SK-N-MC (cell line): ENCODE measurements around the gene ZNF358.
"Not testable (repeated sequence)": the region's sequence is repeated elsewhere in the genome, so short reads cannot be mapped to it uniquely, and the experiment has no call there.

Source experiments
- DNase-seq: peaks from one replicate; pipeline ENCODE4 v3.0.0-alpha.2; 2011; ENCODE audit warnings: low read depth, low spot score
- H3K27ac ChIP-seq: fragments of 200-600 bp; sonication (generic); 2 replicates; pipeline ENCODE4 v1.5.1; 2016; ENCODE audit warnings: mixed run types
- H3K36me3 ChIP-seq: fragments of 200-600 bp; sonication (generic); 2 replicates; pipeline ENCODE4 v1.6.1; 2017; ENCODE audit warnings: antibody characterized with exemption, low read length, mixed read lengths; ENCODE audit not compliant: insufficient read depth
- H3K4me3 ChIP-seq: fragments of 200-600 bp; sonication (generic); 2 replicates; pipeline ENCODE4 v1.5.1; 2016
- H3K9ac ChIP-seq: fragments of 200-600 bp; sonication (generic); 2 replicates; pipeline ENCODE4 v1.8.0; 2017; ENCODE audit warnings: mixed run types, mixed read lengths; ENCODE audit not compliant: insufficient read length
- H3K9me3 ChIP-seq: fragments of 200-600 bp; sonication (generic); 2 replicates; pipeline ENCODE4 v1.6.1; 2017; ENCODE audit warnings: low read depth, mild to moderate bottlenecking, antibody characterized with exemption, low read length, moderate library complexity, mixed read lengths
- EZH2 ChIP-seq: fragments of 200-600 bp; sonication (generic); IDR thresholded peaks from one replicate; pipeline ENCODE4 v1.6.1; 2017; ENCODE audit warnings: antibody characterized with exemption
- FOXP2 ChIP-seq: optimal IDR thresholded peaks from 2 replicates; pipeline ENCODE3; 2011; ENCODE audit warnings: mild to moderate bottlenecking, moderate library complexity; ENCODE audit not compliant: insufficient read depth; ENCODE audit errors: extremely low read length, control extremely low read depth
- POLR2AphosphoS5 ChIP-seq: IDR thresholded peaks from 2 replicates; pipeline ENCODE4 v1.6.1; 2012; ENCODE audit warnings: mild to moderate bottlenecking, low read depth, low read length, borderline replicate concordance

Gene ZNF358

GRCh38 chr19:7535047-7535997 is 19.4 kb downstream of the ZNF358 start, which contains the start of gene PNPLA6:
TSS of gene PNPLA6 (plus strand) at chr19:7535717. CDS start at chr19:7535789, 72 bp downstream.
- no peak for TF ChIP-seq EZH2
- peak; percentile 70 for TF ChIP-seq POLR2AphosphoS5
- no peak for TF ChIP-seq FOXP2
- H3K27ac ChIP-seq = no peak within 1 kb of the TSS
- peak within 1 kb of the TSS; percentile 82 for H3K4me3 ChIP-seq
- no peaks in the 10 kb centered on the region for H3K36me3 ChIP-seq
- H3K9ac ChIP-seq = peak within 1 kb of the TSS; percentile 51
- DNase-seq = peak; percentile 56
- no peaks in the 10 kb centered on the region for H3K9me3 ChIP-seq

GRCh38 chr19:7535998-7536695 is 20.2 kb downstream of the ZNF358 start:
- peak overlapping the region; percentile 51 for H3K9ac ChIP-seq

DNA sequence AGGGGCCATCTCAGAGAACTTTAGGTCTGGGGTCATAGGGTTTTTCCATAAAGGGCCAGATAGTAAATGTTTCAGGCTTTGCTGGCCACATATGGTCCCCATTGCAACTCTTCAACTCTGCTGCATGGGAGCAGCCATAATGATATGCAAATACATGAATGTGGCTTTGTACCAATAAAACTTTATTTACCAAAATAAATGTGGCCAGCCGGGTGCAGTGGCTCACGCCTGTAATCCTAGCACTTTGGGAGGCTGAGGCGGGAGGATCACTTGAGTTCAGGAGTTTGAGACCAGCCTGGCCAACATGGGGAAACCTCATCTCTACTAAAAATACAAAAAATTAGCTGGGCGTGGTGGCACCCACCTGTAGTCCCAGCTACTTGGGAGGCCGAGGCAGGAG is 23.1 kb downstream of the ZNF358 start:
- H3K9ac ChIP-seq, H3K4me3 ChIP-seq, H3K9me3 ChIP-seq, H3K36me3 ChIP-seq, DNase-seq, H3K27ac ChIP-seq: not testable (repeated sequence)

More at GRCh38 chr19:7535998-7536695, 20.2 kb downstream of the ZNF358 start:
- TF ChIP-seq POLR2AphosphoS5 (no peak), EZH2 (no peak), FOXP2 (no peak)
- no peak overlapping the region for H3K27ac ChIP-seq
- peak overlapping the region; percentile 82 for H3K4me3 ChIP-seq
- H3K36me3 ChIP-seq = no peaks in the 10 kb centered on the region
- H3K9me3 ChIP-seq = no peaks in the 10 kb centered on the region
- DNase-seq = no peak

GRCh38 chr19:7539827-7540425 is 24.0 kb downstream of the ZNF358 start:
- no peak overlapping the region for H3K9ac ChIP-seq

GRCh38 chr19:7540761-7541474 is 25.0 kb downstream of the ZNF358 start:
- Histone ChIP-seq H3K9ac (no peak overlapping the region), H3K36me3 (no peaks in the 10 kb centered on the region), H3K4me3 (no peak overlapping the region), H3K9me3 (no peaks in the 10 kb centered on the region), H3K27ac (no peak overlapping the region)
- TF ChIP-seq POLR2AphosphoS5 = no peak
- no peak for TF ChIP-seq FOXP2
- no peak for TF ChIP-seq EZH2
- DNase-seq = no peak

More at GRCh38 chr19:7539827-7540425, 24.0 kb downstream of the ZNF358 start:
- Histone ChIP-seq H3K9me3 (no peaks in the 10 kb centered on the region), H3K4me3 (no peak overlapping the region), H3K27ac (no peak overlapping the region), H3K36me3 (no peaks in the 10 kb centered on the region)
- no peak for TF ChIP-seq POLR2AphosphoS5
- DNase-seq = no peak

DNA sequence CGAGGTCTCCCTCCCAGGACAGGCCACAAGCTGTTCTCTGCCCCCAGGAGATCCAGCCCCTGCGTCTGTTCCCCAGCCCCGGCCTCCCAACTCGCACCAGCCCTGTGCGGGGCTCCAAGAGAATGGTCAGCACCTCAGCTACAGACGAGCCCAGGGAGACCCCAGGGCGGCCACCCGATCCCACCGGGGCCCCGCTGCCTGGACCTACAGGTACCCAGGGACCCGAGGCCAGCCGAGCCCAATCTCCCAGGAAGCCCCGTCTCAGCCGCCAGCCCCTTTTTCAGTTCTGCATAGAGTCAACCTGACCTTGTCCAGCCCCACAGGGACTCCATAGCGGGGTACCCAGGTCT is 25.5 kb downstream of the ZNF358 start:
- H3K4me3 ChIP-seq = no peak overlapping the region

GRCh38 chr19:7541828-7542443 is 26.0 kb downstream of the ZNF358 start:
- no peak overlapping the region for H3K4me3 ChIP-seq

More for the DNA sequence above, 25.5 kb downstream of the ZNF358 start:
- no peak for TF ChIP-seq EZH2
- no peak for TF ChIP-seq POLR2AphosphoS5
- TF ChIP-seq FOXP2 = no peak
- DNase-seq = no peak
- no peak overlapping the region for H3K9ac ChIP-seq
- no peak overlapping the region for H3K27ac ChIP-seq
- H3K36me3 ChIP-seq = no peaks in the 10 kb centered on the region
- no peaks in the 10 kb centered on the region for H3K9me3 ChIP-seq

More at GRCh38 chr19:7541828-7542443, 26.0 kb downstream of the ZNF358 start:
- Histone ChIP-seq H3K9me3 (no peaks in the 10 kb centered on the region), H3K9ac (no peak overlapping the region), H3K36me3 (no peaks in the 10 kb centered on the region), H3K27ac (no peak overlapping the region)
- no peak for DNase-seq
- no peak for TF ChIP-seq POLR2AphosphoS5
- no peak for TF ChIP-seq EZH2
- TF ChIP-seq FOXP2 = no peak
